IMR-90 (cell line): ENCODE measurements around the gene CPEB2. TPM values are rescaled to one million over a fixed set of nuclear protein-coding genes. Genes with fewer than 3 reads are reported as not detected.
A peak's percentile ranks its signal among the peaks of the same experiment; 100 is the strongest.

ENCODE experiments used
- ATAC-seq: fragments of 200-7000 bp; cut with Tn5 transposase; 2 replicates; pipeline ENCODE4 v1.9.1; 2020; ENCODE audit warnings: low read depth, mild to moderate bottlenecking, moderate library complexity
- BruUV-seq: library from RNA; stranded (reverse); fragments of 400-500 nt; replicated peaks from 2 replicates; lab custom pipeline; 2021; lab: Mats Ljungman, UMichigan
- CTCF ChIA-PET: fragments of 300-600 bp; formaldehyde crosslinking; extraction: SDS; loops from one replicate; lab custom pipeline; 2021; ENCODE audit warnings: antibody characterized with exemption; lab: Yijun Ruan, JAX
- POLR2A ChIA-PET: fragments of 300-600 bp; sonication (Branson Sonifier 250); formaldehyde crosslinking; loops from one replicate; lab custom pipeline; 2022; ENCODE audit warnings: antibody characterized with exemption; ENCODE audit not compliant: unreplicated experiment; lab: Charles Lee
- DNase-seq: peaks from one replicate; pipeline ENCODE4 v3.0.0; 2013
- H2AFZ ChIP-seq: replicated peaks from 2 replicates; pipeline ENCODE3; 2013; ENCODE audit warnings: low read length, mild to moderate bottlenecking; ENCODE audit not compliant: poor library complexity
- H2AK5ac ChIP-seq: 2 replicates; pipeline ENCODE4 v1.6.1; 2013; ENCODE audit warnings: low read depth, low read length, inconsistent platforms
- H2AK9ac ChIP-seq: replicated peaks from 2 replicates; pipeline ENCODE3; 2013; ENCODE audit warnings: mild to moderate bottlenecking, low read depth, low read length, moderate library complexity; ENCODE audit not compliant: poor library complexity
- H2BK120ac ChIP-seq: 2 replicates; pipeline ENCODE4 v1.6.1; 2013; ENCODE audit warnings: low read depth, low read length, inconsistent platforms
- H2BK15ac ChIP-seq: 3 replicates; pipeline ENCODE4 v1.6.1; 2013; ENCODE audit warnings: low read depth, low read length, inconsistent platforms
- H2BK20ac ChIP-seq: 2 replicates; pipeline ENCODE4 v1.6.1; 2013; ENCODE audit warnings: low read depth, mild to moderate bottlenecking, inconsistent platforms, low read length, moderate library complexity
- H2BK5ac ChIP-seq: 2 replicates; pipeline ENCODE4 v1.6.1; 2013; ENCODE audit warnings: mild to moderate bottlenecking, low read depth, low read length, inconsistent platforms; ENCODE audit not compliant: poor library complexity, severe bottlenecking
- H3K14ac ChIP-seq: replicated peaks from 2 replicates; pipeline ENCODE4 v1.6.1; 2013; ENCODE audit warnings: low read depth, low read length, inconsistent platforms
- H3K18ac ChIP-seq: 2 replicates; pipeline ENCODE4 v1.6.1; 2013; ENCODE audit warnings: low read depth, low read length, control low read depth
- H3K23ac ChIP-seq: 2 replicates; pipeline ENCODE4 v1.6.1; 2013; ENCODE audit warnings: low read depth, low read length, inconsistent platforms
- H3K27ac ChIP-seq: 2 replicates; pipeline ENCODE4 v1.5.1; 2013; ENCODE audit warnings: mild to moderate bottlenecking, control low read depth, low read length; ENCODE audit not compliant: insufficient read depth
- H3K27me3 ChIP-seq: 2 replicates; pipeline ENCODE4 v1.6.1; 2013; ENCODE audit warnings: low read length; ENCODE audit not compliant: control insufficient read depth, insufficient read depth
- H3K36me3 ChIP-seq: 2 replicates; pipeline ENCODE4 v1.6.1; 2013; ENCODE audit warnings: low read length, mixed read lengths; ENCODE audit not compliant: control insufficient read depth, insufficient read depth
- H3K4ac ChIP-seq: 2 replicates; pipeline ENCODE4 v1.6.1; 2013; ENCODE audit warnings: low read depth, low read length, inconsistent platforms
- H3K4me1 ChIP-seq: 2 replicates; pipeline ENCODE4 v1.6.1; 2013; ENCODE audit warnings: low read length, mixed read lengths; ENCODE audit not compliant: control insufficient read depth, insufficient read depth
- H3K4me2 ChIP-seq: 2 replicates; pipeline ENCODE4 v1.6.1; 2013; ENCODE audit warnings: low read depth, mild to moderate bottlenecking, control low read depth, low read length, moderate library complexity
- H3K4me3 ChIP-seq: 2 replicates; pipeline ENCODE4 v1.5.1; 2013; ENCODE audit warnings: low read depth, mild to moderate bottlenecking, control low read depth, low read length, moderate library complexity; ENCODE audit not compliant: insufficient read depth
- H3K56ac ChIP-seq: 2 replicates; pipeline ENCODE4 v1.6.1; 2013; ENCODE audit warnings: low read length, inconsistent platforms; ENCODE audit not compliant: insufficient read depth; ENCODE audit errors: extremely low read depth
- H3K79me1 ChIP-seq, 2 experiments: 2 replicates each; pipeline ENCODE4 v1.6.1; 2013; ENCODE audit warnings: low read length in 2 of 2, inconsistent platforms in 1 of 2, low read depth in 1 of 2
- H3K9ac ChIP-seq: 2 replicates; pipeline ENCODE4 v1.6.1; 2013; ENCODE audit warnings: low read depth, low read length, control low read depth
- H3K9me1 ChIP-seq: 2 replicates; pipeline ENCODE4 v1.6.1; 2013; ENCODE audit warnings: low read length, inconsistent platforms; ENCODE audit not compliant: insufficient read depth
- H3K9me3 ChIP-seq: 2 replicates; pipeline ENCODE4 v1.6.1; 2013; ENCODE audit warnings: low read length; ENCODE audit not compliant: control insufficient read depth, insufficient read depth
- H4K20me1 ChIP-seq: 2 replicates; pipeline ENCODE4 v1.6.1; 2013; ENCODE audit warnings: low read length, inconsistent platforms; ENCODE audit not compliant: insufficient read depth
- H4K5ac ChIP-seq: 2 replicates; pipeline ENCODE4 v1.6.1; 2013; ENCODE audit warnings: mild to moderate bottlenecking, low read depth, low read length, control low read depth
- H4K8ac ChIP-seq, 2 experiments: 2 replicates each; pipeline ENCODE4 v1.6.1; 2013; ENCODE audit warnings: low read depth in 2 of 2, low read length in 2 of 2, control low read depth in 1 of 2, inconsistent platforms in 1 of 2
- H4K91ac ChIP-seq: 2 replicates; pipeline ENCODE4 v1.6.1; 2013; ENCODE audit warnings: low read depth, low read length, inconsistent platforms; ENCODE audit not compliant: insufficient read depth
- BHLHE40 ChIP-seq: fragments of 150-350 bp; IDR thresholded peaks from 2 replicates; pipeline ENCODE4 v1.6.1; 2016; ENCODE audit warnings: mild to moderate bottlenecking, low read depth, low read length
- CTCF ChIP-seq: conservative IDR thresholded peaks from 2 replicates; pipeline ENCODE4 v1.5.1; 2012; ENCODE audit warnings: mild to moderate bottlenecking, low read depth, low read length, improper control_type of control experiment
- ELK1 ChIP-seq: fragments of 150-350 bp; IDR thresholded peaks from 2 replicates; pipeline ENCODE4 v1.6.1; 2016; ENCODE audit warnings: low read depth, mild to moderate bottlenecking, low read length, moderate library complexity, borderline replicate concordance
- FOS ChIP-seq: fragments of 150-350 bp; IDR thresholded peaks from 2 replicates; pipeline ENCODE4 v1.6.1; 2016; ENCODE audit warnings: low read depth, low read length
- MAFK ChIP-seq: IDR thresholded peaks from 2 replicates; pipeline ENCODE4 v1.6.1; 2012; ENCODE audit warnings: low read depth, low read length, improper control_type of control experiment
- MXI1 ChIP-seq: IDR thresholded peaks from 2 replicates; pipeline ENCODE4 v1.6.1; 2012; ENCODE audit warnings: low read depth, mild to moderate bottlenecking, low read length, moderate library complexity, borderline replicate concordance
- POLR2A ChIP-seq: IDR thresholded peaks from 2 replicates; pipeline ENCODE4 v1.6.1; 2012; ENCODE audit warnings: mild to moderate bottlenecking, low read depth, low read length
- RAD21 ChIP-seq: IDR thresholded peaks from 2 replicates; pipeline ENCODE4 v1.6.1; 2012; ENCODE audit warnings: low read length, improper control_type of control experiment
- SMC3 ChIP-seq: fragments of 150-350 bp; IDR thresholded peaks from 2 replicates; pipeline ENCODE4 v1.6.1; 2016; ENCODE audit warnings: low read depth, mild to moderate bottlenecking, antibody characterized with exemption, low read length, moderate library complexity
- WGBS, 2 experiments: methylation state at CpG; one replicate each; pipeline versions ENCODE4 v1.1.5 to v1.1.7; 2013; ENCODE audit warnings: missing lambda C conversion rate in 2 of 2; ENCODE audit not compliant: insufficient read length in 1 of 2; ENCODE audit errors: extremely low coverage in 2 of 2; 5-methylcytosine and 5-hydroxymethylcytosine counted together
- dilution Hi-C: fragments of 300-500 bp; cut with HindIII; formaldehyde crosslinking; loops from one replicate; pipeline ENCODE4 v1.14.3; 2018; ENCODE audit warnings: low sequenced_read_pairs; ENCODE audit not compliant: unreplicated experiment
- in situ Hi-C: fragments of 300-500 bp; cut with MboI; formaldehyde crosslinking; loops from 3 replicates; pipeline ENCODE4 v1.14.3; 2019; ENCODE audit warnings: low sequenced_read_pairs, inconsistent platforms, mixed read lengths
- intact Hi-C: fragments of 100-400 bp; cut with micrococcal nuclease; formaldehyde crosslinking; loops from 2 replicates; pipeline ENCODE4 v1.10.0; 2022
- polyA plus RNA-seq, 3 experiments: library from polyadenylated mRNA; depleted of rRNA; stranded (reverse); fragments of >200 nt; gene quantifications; 2 replicates each; pipeline ENCODE4 v1.2.3, GENCODE V29; 2012; ENCODE audit warnings: low replicate concordance in 1 of 3
- total RNA-seq: library from RNA; depleted of rRNA; stranded (reverse); fragments of >200 nt; gene quantifications from 2 replicates; pipeline ENCODE4 v1.2.3, GENCODE V29; 2012
- TF ChIP-seq, protein P1 (sequence below): fragments of 150-350 bp; IDR thresholded peaks from 2 replicates; pipeline ENCODE4 v1.6.1; 2017; ENCODE audit warnings: mild to moderate bottlenecking, antibody characterized with exemption, low read length, low read depth

Gene CPEB2
- total and polyA plus RNA-seq, 2 of the 4 experiments (the other 2 are of a cell fraction): 10.6 to 12.0 TPM

DNA sequence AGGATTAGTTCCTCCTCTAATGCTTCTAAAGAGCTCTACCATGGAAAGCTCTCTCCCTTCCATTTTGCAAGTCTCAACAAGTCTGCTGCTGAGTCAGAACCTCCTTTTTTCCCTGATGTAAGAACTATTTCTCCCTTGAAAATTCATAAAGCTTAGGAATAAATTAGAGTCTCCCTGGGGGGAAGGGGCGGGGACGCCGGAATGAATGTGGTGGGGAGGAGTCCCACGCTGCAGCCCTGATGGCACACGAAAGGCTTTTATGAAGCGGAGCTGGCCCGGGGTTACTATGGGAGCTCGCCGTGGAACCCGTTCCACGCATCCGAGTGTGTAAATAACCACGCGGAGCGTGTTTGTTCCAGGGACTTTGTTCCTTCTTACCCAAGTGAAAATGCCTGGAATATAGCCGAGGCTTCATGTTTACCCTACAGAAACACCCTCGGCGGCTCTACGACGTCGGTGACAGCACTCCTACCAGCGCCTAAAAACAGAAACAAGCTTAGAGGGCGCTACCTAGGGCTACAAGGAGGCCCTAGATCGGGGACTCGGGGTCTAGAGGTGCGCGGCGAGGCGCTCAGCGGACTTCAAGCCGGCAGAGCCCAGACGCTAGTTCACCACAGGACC lies 923 bp upstream of the CPEB2 start (continued):
- TF ChIP-seq, protein P1, sequence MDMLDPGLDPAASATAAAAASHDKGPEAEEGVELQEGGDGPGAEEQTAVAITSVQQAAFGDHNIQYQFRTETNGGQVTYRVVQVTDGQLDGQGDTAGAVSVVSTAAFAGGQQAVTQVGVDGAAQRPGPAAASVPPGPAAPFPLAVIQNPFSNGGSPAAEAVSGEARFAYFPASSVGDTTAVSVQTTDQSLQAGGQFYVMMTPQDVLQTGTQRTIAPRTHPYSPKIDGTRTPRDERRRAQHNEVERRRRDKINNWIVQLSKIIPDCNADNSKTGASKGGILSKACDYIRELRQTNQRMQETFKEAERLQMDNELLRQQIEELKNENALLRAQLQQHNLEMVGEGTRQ: no peak

DNA sequence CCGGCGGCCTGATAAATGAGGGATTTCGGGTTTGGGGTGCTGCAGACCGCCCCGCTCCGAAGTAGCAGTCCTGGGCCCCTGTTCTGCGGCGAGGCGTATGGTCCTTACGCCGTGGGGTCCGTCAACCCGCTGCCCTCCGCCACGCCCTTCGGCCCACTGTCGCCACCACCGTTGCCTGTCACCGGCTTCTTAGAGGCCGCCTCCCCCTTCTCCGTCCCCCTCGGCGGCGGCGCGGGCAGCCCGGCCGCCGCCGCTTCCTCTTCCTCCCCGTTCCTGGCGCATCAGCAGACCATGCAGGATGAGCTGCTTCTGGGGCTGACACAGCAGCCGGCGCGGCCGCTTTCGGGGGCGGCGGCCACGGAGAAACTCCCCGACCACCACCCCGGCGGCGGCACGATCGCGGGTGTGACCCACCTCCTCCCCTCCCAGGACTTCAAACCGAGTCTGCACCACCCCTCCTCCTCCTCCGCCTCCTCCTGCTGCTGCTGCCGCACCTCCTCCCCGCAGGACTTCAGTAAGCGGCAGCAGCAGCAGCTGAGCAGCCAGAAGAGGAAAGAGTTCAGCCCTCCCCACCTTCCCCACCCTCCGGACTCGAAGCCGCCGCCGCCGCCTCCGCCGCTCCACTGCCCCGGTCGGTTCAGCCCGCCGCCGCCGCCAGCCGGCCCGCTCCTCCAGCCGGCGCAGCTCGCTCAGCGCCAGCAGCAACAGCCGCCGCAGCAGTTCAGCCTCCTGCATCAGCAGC lies 549 bp downstream of the CPEB2 start:
- Histone ChIP-seq H4K20me1 (peaks cover 21% of the 10 kb centered on the region), H3K56ac (peak overlapping the region; percentile 75), H3K36me3 (no peaks in the 10 kb centered on the region), H3K9ac (peak overlapping the region; percentile 83), H3K23ac (peak overlapping the region; percentile 82; the same call in 1 of the 2 replicates), H3K9me3 (no peaks in the 10 kb centered on the region), H3K4me2 (peak overlapping the region; percentile 66), H3K14ac (peak overlapping the region; percentile 82), H2AFZ (peak overlapping the region; percentile 88), H3K4me1 (no peaks in the 10 kb centered on the region), H2AK9ac (peak overlapping the region; percentile 88), H3K4me3 (peak overlapping the region; percentile 69), H3K79me1 (peaks cover 0 to 7% of the 10 kb centered on the region in 2 experiments; a peak in 2 of 4 replicates), H2BK120ac (peak overlapping the region; percentile 32), H3K27me3 (no peaks in the 10 kb centered on the region), H3K18ac (peak overlapping the region; percentile 54), H4K91ac (peak overlapping the region; percentile 88), H4K8ac (peak overlapping the region; percentile 22 to 92; a peak in 3 of 4 replicates), H4K5ac (peak overlapping the region; percentile 26), H3K9me1 (no peaks in the 10 kb centered on the region), H2AK5ac (peak overlapping the region; percentile 51), H3K4ac (peak overlapping the region; percentile 87), H2BK5ac (peak overlapping the region; percentile 92), H3K27ac (peak overlapping the region; percentile 93), H2BK20ac (no peak overlapping the region), H2BK15ac (no peak overlapping the region)
- in situ Hi-C loops (loop anchor here (10.0 to 25.0 kb wide), 4 partner anchors 684 to 1348 kb away; partner anchors contain the start of gene FAM200B), dilution Hi-C loops (no loop called here), intact Hi-C loops (loop anchor here (1.0 to 5.0 kb wide), 11 partner anchors 86 to 1376 kb away; partner anchors contain the start of gene BOD1L1)
- ATAC-seq (peak; percentile 45), DNase-seq (peak; percentile 87)
- CTCF ChIA-PET: no interaction called here
- no TSS peak for BruUV-seq
- POLR2A ChIA-PET: interaction anchor here (0.6 to 0.9 kb wide), 5 partner anchors 11 to 685 kb away, joined by 3 to 14 read pairs (median 6); no protein-coding TSS in a partner anchor
- WGBS, 2 experiments: 0% methylated on average over 41 of the region's 74 CpGs; no CpG with 5 or more reads in 1 of the 2 experiments
- TF ChIP-seq FOS (no peak), RAD21 (no peak), POLR2A (peak; percentile 77), ELK1 (no peak), BHLHE40 (peak; percentile 65), SMC3 (no peak), CTCF (no peak), MXI1 (no peak), MAFK (no peak)
